ENCODE data around the gene FSTL4.

DNA sequence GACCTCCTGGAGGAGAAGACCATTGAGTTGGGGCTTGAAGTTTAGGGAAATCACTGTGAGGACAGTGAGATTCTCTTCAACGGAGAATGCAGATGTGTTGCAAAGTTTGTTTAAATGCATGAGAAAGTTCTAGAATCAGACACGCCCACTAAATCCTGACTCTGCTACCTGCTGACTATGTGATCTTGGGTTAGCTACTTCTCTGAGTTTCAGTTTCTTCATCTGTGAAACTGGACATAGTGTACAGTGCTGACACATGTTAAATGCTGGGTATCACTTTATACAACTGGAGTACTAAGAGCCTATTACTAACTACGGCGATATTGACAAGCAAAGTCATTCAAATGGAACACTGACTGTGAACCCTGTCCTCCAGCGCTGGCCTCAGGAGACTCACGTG is 305.1 kb downstream of the FSTL4 start:
- TF ChIP-seq POLR2A (IDR thresholded peaks at IDR 0.05), result no peak
- TF ChIP-seq, protein P1, sequence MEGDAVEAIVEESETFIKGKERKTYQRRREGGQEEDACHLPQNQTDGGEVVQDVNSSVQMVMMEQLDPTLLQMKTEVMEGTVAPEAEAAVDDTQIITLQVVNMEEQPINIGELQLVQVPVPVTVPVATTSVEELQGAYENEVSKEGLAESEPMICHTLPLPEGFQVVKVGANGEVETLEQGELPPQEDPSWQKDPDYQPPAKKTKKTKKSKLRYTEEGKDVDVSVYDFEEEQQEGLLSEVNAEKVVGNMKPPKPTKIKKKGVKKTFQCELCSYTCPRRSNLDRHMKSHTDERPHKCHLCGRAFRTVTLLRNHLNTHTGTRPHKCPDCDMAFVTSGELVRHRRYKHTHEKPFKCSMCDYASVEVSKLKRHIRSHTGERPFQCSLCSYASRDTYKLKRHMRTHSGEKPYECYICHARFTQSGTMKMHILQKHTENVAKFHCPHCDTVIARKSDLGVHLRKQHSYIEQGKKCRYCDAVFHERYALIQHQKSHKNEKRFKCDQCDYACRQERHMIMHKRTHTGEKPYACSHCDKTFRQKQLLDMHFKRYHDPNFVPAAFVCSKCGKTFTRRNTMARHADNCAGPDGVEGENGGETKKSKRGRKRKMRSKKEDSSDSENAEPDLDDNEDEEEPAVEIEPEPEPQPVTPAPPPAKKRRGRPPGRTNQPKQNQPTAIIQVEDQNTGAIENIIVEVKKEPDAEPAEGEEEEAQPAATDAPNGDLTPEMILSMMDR (IDR thresholded peaks at IDR 0.05 in 4 of 5, conservative IDR thresholded peaks at IDR 0.05 in 1 of 5), result no peak

All from gastrocnemius medialis (tissue), 4 donors.